ENCODE results near the gene CAPN2. TPM values are rescaled to one million over a fixed set of nuclear protein-coding genes. Genes with fewer than 3 reads are reported as not detected.

CAPN2 gene
- 100 to 1,000 TPM; 177 to 223 (median 191) TPM for polyA plus RNA-seq (ENCODE audit: insufficient read length in 3 of 3)
- long read RNA-seq, donor 1, partial matches to known transcripts, result 60 of 70 reads
- long read RNA-seq, donor 1, other reads (novel, unspliced or antisense), result 5 of 70 reads
- long read RNA-seq, donor 2, full-length matches to known transcripts, result 7 of 96 reads
- long read RNA-seq, donor 2, partial matches to known transcripts, result 63 of 96 reads
- long read RNA-seq, donor 2, other reads (novel, unspliced or antisense), result 26 of 96 reads
- long read RNA-seq, donor 3, full-length matches to known transcripts, result 2 of 97 reads
- long read RNA-seq, donor 3, partial matches to known transcripts, result 56 of 97 reads
- long read RNA-seq, donor 3, other reads (novel, unspliced or antisense), result 39 of 97 reads
- long read RNA-seq, donor 4, partial matches to known transcripts, result 83 of 131 reads
- long read RNA-seq, donor 4, other reads (novel, unspliced or antisense), result 43 of 131 reads
- long read RNA-seq, donor 5, partial matches to known transcripts, result 16 of 35 reads
- long read RNA-seq, donor 5, other reads (novel, unspliced or antisense), result 18 of 35 reads
- long read RNA-seq, donor 6, full-length matches to known transcripts, result 11 of 75 reads
- long read RNA-seq, donor 6, partial matches to known transcripts, result 36 of 75 reads
- long read RNA-seq, donor 6, other reads (novel, unspliced or antisense), result 28 of 75 reads
- long read RNA-seq, donor 7, full-length matches to known transcripts, result 9 of 109 reads
- long read RNA-seq, donor 7, partial matches to known transcripts, result 49 of 109 reads
- long read RNA-seq, donor 7, other reads (novel, unspliced or antisense), result 51 of 109 reads
- long read RNA-seq, donor 8, partial matches to known transcripts, result 17 of 22 reads
- long read RNA-seq, donor 8, other reads (novel, unspliced or antisense), result 5 of 22 reads
- long read RNA-seq, donor 9, partial matches to known transcripts, result 109 of 112 reads
- long read RNA-seq, donor 9, other reads (novel, unspliced or antisense), result 0 of 112 reads
- long read RNA-seq, donor 10, partial matches to known transcripts, result 77 of 101 reads
- long read RNA-seq, donor 10, other reads (novel, unspliced or antisense), result 16 of 101 reads
- long read RNA-seq, donor 11, full-length matches to known transcripts, result 4 of 68 reads
- long read RNA-seq, donor 11, partial matches to known transcripts, result 64 of 68 reads
- long read RNA-seq, donor 11, other reads (novel, unspliced or antisense), result 0 of 68 reads
- long read RNA-seq, donor 12, full-length matches to known transcripts, result 13 of 171 reads
- long read RNA-seq, donor 12, partial matches to known transcripts, result 152 of 171 reads
- long read RNA-seq, donor 12, other reads (novel, unspliced or antisense), result 6 of 171 reads
- long read RNA-seq, donor 13, full-length matches to known transcripts, result 6 of 51 reads
- long read RNA-seq, donor 13, partial matches to known transcripts, result 28 of 51 reads
- long read RNA-seq, donor 13, other reads (novel, unspliced or antisense), result 17 of 51 reads
- long read RNA-seq, donor 14, result 0 reads
- long read RNA-seq, donor 15, full-length matches to known transcripts, result 16 of 132 reads
- long read RNA-seq, donor 15, partial matches to known transcripts, result 116 of 132 reads
- long read RNA-seq, donor 15, other reads (novel, unspliced or antisense), result 0 of 132 reads
- long read RNA-seq, donor 16, partial matches to known transcripts, result 183 of 204 reads
- long read RNA-seq, donor 16, other reads (novel, unspliced or antisense), result 20 of 204 reads

DNA sequence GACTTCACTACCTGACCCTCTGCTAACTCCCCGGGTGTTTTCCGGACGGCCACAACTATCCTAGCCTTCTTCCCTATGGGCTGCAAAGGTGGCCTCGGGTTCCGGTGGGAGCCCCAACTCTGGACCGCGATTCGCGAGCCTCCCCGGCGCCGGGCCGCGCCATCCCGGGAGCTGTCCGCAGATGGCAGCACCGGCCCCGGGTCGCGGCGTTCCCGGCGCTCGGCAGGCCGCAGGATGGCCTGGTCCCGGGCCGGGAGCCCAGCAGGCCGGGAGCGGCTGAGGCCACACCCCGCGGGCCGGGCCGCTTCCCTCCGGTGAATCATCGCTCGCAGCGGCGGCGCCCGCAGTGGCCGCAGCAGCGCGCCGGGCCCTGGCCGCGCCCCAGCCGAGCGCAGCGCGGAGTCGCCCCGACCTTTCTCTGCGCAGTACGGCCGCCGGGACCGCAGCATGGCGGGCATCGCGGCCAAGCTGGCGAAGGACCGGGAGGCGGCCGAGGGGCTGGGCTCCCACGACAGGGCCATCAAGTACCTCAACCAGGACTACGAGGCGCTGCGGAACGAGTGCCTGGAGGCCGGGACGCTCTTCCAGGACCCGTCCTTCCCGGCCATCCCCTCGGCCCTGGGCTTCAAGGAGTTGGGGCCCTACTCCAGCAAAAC lies at the start of gene CAPN2:
Gene CAPN2, plus strand, starts transcription at position 346 of the 656 bp plus-strand sequence. Its CDS starts 102 bp downstream, at position 448.
- DNase-seq, result peak; percentile 75

DNA sequence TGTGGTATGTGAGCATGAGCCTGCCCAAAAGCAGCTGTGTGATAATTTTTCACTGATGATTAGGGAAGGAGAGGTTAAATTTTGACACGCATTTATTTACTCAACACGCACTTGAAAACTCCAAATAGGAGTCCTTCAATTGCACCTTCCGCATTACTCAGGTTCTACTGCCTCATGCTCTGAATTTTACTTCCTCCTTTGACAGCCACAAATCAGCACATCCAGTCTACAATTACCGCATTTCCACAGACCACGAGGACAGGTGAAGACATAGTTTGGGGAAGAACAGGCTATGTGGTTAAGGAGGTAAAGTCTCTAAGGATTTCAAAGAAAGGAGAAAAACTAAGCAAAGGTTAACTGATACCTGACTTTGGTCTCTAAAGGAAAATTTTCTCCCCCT lies 49.4 kb upstream of the CAPN2 start:
- DNase-seq, result no peak

DNA sequence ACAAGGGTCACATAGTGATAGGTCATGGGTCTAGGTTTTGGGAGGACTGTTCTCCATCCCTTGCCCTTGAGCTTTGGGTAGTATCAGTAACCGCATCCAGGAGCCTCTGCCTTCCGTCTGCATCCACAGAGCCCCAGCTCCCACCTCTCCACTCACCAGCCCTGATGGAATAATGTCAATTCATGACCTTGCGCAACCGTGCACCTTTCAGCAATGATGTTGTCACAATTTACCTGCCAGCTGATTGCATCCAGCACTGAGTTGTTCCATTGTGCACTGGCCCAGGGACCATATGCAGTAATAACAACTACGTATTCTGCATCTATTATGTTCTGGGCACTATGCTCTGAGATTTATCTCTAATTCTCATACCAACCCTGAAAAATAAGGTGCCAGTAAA lies 48.2 kb upstream of the CAPN2 start:
- no peak for DNase-seq

DNA sequence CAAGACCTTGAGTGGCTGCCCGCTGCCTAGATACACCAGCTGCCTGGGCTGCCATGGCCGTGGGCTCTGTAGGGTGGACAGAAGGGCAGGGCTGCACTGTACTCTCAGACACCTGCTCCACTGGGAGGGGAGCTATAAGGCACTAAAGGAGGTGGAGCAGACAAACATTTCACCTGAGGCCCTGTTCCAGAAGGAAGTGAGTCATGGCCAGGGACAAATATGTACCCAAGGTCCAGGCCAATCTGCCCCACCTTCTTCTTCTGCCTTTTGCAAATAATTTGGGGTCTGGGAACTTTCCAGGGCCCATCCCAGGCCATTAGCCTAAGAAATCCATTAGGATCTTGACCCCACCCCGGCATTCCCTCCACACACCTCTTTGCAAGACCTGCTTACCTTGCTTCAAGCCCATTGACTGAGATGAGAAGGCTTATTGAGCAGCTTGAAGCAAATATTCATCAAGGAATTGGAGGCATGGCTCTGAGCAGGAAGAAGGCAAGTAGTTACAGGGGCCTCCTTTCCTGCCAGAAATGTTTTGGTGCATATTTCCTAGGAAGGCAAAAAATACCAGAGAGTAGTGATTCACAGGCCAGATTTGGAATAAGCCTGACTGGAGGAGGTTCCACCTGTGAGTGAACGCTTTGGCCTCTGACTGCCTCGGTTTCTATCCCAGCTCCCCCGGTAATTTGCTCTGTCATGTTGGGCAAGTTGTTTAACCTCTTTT lies 46.6 kb upstream of the CAPN2 start, which contains the start of gene CAPN8:
Gene CAPN8, minus strand, starts transcription at position 110 of the 721 bp plus-strand sequence. Its CDS starts 55 bp downstream, at position 55.
- no peak for DNase-seq

DNA sequence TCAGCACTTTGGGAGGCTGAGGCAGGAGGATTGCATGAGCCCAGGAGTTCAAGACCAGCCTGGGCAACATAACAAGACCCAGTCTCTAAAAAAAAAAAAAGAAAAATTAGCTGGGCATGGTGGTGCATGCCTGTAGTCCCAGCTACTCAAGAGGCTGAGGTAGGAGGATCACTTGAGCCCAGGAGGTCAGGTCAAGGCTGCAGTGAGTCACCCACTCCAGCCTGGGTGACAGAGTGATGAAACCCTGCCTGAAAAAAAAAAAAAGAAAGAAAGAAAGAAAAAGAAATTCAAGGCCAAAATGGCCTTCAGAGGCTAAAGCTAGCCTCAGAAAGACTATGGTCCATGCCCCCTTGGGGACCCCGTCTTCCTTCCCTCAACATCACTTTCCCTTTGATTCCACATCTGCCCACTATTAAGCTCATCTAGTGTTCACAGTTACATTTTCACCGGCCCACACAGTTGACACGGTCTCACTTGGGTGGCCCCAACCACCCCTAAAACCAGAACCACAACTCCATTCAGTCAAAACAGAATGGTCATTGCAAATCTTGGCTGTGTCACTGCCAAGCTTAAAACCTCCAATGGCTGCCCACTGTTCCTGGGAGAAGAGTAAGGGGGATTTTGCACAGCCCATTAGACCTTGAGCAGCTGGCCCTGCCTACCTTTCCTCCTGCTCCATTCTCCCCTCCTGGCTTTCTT lies 44.7 kb upstream of the CAPN2 start:
- no peak for DNase-seq

DNA sequence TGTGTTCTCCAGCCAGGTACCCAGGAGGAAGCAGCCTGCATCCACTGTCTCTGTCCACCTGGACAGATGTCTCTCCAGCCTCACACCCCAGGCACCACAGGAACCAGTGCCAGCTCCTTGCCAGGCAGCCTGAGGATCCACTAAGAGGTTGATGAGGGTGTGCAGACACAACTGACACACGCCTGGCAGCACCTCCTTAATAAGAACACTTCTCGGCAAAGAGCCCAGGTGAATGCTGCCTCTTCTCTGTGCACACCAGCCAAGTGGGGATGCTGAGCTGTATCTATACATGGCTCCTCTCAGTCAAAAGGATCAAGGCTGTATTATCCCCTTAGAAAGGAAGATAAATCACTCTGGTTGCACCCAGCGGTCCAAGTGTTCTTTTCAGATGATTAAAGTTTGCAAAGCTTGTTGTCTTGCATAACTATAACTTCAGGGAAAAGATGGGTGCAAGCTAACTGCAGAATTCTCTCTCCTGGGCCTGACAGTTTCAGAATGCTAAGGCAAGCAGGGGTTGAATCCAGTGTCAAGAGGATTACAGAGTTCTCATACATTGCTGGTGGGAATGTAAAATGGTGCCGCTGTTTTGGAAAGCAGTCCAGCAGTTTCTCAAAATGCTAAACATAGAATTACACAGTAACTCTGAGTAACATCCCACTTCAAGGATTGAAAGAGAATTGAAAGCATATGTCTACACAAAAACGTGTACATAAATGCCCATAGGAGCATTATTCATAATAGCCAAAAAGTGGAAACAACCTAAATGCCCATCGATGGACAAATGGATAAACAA lies 43.1 kb upstream of the CAPN2 start:
- no peak for DNase-seq

DNA sequence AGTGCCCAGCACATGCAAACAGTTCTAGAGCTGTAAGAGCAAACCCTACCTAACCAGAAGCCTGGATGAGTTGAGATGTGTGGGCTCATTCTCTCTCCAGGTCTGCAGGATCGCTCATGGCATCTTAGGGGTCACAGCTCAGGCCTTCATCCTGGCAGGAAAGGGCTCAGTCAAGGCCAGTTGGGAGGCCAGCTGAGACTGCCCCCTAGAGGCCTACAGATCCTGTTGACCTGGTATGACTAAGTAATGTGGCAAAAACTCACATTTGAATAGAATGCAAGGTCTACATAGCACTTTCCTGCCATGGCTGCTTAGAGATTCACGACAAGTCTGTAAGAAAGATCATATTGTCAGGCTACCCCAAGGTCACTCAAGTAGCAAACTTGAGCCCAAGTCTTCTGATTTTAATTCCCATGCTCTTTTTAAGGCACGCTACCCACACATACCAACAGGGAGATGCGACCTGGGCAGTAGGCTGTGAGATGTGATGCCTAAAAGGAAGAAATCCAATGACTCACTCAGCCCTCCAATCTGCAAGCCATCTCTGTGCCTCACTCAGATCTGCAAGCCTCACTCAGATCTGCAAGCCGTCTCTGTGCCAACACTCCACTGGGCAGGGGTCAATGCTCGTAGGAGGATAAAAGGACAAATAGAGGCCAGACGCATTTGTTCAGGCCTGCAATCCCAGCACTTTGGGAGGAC lies 41.7 kb upstream of the CAPN2 start:
- DNase-seq, result peak; percentile 26

DNA sequence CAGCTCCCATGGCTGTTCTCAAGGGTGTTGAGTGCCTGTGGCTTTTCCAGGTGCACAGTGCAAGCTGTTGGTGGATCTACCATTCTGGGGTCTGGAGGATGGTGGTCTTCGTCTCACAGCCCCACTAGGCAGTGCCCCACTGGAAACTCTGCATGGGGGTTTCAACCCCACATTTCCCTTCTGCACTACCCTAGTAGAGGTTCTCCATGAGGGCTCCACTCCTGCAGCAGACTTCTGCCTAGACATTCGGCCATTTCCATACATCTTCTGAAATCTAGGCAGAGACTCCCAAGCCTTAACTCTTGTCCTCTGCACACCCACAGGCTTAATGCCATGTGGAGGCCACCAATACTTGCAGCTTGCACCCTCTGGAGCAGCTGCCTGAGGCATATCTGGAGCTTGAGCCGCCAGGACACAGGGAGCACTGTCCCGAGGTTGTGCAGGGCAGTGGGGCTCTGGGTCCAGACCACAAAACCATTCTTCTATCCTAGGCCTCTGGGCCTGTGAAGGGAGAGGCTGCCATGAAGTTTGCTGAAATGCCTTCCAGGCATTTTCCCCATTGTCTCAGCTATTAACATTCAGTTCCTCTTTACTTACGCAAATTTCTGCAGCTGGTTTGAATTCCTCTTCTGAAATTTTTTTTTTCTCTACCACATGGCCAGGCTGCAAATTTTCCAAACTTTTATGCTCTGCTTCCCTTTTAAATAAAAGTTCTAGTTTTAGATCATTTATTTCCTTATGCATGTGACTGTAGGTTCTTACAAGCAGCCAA lies 38.0 kb upstream of the CAPN2 start:
- DNase-seq, result no peak

DNA sequence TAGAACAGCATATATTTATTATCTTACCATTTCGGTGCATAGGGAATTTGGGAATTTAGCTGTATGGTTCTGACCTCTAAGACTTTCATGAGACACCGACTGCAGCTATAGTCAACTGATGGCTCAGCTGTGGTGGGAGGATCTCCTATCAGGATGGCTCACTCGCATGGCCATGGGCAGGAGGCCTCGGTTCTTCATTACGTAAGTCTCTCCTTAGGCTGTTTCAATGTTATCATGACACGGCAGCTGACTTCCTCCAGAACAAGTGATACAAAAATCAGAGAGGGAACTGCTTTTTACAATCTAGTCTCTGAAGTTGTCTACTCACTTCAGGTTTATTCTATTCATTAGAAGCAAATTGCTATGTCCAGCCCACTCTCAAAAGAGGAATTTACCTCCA lies 33.5 kb upstream of the CAPN2 start:
- DNase-seq, result no peak

DNA sequence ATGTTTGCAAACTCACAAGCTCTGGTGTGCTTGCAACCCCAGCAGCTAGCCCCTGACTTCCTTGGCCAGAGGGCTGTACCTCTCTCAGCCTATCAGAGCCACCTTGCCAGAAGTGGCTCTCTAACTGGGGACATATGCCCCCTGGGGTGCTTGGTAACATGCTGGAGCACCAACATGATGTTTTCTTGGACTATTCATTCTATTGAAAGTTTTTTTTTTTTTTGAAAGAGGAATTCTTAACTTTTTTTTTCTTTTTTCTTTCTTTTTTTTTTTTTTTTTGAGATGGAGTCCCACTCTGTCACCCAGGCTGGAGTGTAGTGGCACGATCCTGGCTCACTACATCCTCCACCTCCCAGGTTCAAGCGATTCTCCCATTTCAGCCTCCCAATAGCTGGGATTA lies 32.2 kb upstream of the CAPN2 start:
- DNase-seq, result no peak

DNA sequence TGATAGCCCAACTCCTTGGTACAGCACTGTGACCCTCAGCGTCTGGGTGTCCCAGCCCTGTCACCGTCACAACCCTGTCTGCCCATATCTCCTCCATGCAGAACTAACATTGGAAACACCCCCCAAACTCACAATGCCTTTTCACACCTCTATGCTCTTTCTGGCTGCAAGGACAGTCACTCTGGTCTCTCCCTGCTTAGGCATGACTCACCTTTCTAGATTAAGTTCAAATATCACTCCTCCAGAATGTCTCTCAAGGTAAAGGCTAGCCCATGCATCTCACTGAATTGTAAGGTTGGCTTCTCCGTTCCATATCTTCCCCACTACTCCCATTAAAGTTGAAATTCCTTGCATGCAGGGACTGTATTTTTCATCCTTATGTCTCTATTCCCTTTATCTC lies 29.8 kb upstream of the CAPN2 start:
- DNase-seq, result no peak

DNA sequence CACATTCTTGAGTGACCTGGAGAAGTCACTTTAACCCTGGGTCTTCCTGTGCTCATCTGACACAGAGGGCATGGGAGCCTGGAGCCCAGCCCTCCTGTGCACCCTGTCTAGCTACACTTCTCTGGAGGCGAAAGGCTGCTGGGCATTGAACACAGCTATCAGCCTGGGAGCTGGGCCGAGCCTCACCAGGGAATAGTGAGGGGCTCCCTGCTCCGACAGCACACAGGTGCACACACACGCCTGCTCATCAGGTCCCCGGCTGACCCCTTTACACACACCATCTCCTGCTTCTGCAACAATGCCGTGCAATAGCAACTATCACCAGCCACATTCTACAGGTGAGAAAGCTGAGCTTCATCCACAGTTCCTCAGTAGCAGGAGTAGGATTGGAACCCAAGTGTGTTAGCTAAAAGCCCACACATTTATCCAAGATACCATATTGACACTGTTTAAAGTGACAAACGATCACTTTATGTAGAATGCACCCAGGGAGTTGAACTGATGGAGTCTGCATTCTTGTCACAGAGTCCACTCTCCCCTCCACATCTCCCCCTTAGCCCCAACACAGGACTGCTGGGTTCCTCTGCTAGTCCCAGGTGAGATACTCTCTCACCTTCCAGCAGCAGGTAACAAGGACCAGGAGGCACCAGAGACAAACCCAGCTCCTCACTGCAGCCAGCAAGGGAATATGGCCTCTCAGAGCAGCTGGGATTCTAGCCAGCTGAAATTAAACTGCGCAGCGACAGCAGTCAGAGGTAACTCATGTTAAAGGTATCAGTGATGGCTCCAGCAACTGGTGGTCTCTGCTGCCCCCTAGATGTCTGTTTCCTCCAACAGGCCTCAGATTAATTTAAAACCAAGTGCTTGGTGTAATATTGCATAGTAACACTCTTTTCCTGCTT lies 28.5 kb upstream of the CAPN2 start:
- peak; percentile 83 for DNase-seq

DNA sequence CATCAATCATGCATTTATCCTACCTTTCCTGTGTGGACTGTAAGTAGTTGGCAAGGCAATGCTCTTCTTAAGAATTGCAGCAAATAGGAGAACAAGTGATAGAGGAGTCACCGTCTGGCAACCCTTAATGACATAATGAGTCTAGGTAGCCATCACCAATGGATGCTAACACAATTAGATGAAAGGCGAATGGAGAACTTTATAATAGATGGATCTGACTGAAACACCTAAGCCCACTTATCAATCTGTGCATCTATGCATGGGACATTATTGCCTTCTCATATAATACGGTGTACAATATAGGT lies 27.9 kb upstream of the CAPN2 start:
- DNase-seq, result no peak

DNA sequence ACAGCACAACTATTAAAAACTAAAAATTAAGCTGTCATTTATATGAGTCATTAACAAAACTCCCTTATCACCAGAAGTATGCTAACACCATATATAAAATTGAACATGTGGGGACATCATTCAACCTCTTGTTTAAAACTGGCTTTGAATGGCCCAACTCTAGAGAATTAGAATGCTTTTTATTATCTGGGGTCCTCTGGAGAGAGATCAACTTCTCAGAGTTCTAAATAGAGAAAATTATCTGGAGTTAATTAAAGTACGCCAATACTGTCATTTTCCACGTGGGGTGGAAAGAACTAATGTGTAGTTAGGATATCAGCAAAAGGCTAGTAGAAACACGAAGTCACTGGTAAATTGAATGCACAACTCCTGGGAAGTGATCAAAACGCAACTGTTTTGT lies 21.2 kb upstream of the CAPN2 start:
- no peak for DNase-seq

DNA sequence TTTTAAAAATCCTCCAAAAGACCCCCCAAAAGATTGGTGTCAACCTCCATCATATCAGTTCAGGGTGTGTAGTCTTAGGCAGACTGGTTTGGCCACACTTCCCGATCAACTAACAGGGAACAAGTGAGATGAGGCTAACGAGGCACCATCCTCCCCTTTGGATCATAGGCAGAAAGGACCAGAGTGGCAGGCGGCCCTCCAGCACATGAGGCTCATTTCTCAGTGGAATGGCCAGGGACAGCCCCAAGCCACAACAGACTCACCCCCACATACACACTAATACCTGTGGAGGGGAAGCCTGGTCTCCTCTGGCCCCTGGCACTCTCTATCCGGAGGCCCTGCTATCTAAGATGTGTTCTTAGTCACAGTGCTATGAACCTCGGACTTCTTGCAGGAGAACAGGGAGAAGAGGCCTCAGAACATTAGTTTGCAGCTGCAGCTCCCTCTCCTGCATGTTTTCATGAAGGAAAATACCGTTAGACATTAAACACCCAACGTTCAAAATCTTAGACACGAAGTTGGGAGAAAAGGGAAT lies 17.3 kb upstream of the CAPN2 start:
- DNase-seq, result no peak

DNA sequence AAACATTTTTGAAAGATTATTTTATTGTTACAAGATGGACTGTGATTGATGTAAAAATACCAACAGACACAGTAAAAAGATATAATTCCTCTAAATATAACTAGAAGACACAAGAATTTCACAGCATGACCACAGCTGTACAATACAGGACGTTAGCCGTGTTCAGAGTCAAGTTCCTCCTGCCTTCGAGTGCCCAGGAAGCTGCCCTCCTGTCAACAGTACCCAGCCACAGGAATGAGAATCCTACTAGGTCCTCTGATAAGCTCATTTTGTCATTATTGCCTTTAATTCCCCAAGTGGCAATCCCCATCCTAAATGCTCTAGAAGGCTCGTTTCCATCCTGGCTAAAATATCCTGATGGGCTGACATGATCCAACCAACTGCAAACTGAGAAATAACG lies 16.4 kb upstream of the CAPN2 start:
- no peak for DNase-seq
